WTC11 (cell line): ENCODE measurements around the gene PKIG. TPM values are rescaled to one million over a fixed set of nuclear protein-coding genes. Genes with fewer than 3 reads are reported as not detected.

Source experiments
- ATAC-seq: fragments of 200-7000 bp; cut with Tn5 transposase; 2 replicates; pipeline ENCODE4 v1.10.0; 2021; ENCODE audit warnings: mild to moderate bottlenecking, moderate library complexity
- CTCF ChIA-PET: fragments of 300-600 bp; sonication (Branson Sonifier 250); formaldehyde crosslinking; loops from one replicate; lab custom pipeline; 2021; ENCODE audit warnings: antibody characterized with exemption; lab: Charles Lee
- POLR2A ChIA-PET: fragments of 350-600 bp; sonication (Branson Sonifier 250); formaldehyde crosslinking; loops from one replicate; lab custom pipeline; 2021; ENCODE audit warnings: antibody characterized with exemption; lab: Charles Lee
- DNase-seq: peaks from one replicate; pipeline ENCODE4 v3.0.0; 2021; ENCODE audit warnings: low spot score
- H3K27ac Mint-ChIP-seq: 2 replicates; pipeline ENCODE4 v1.8.0; 2021; ENCODE audit warnings: mixed read lengths
- H3K27me3 Mint-ChIP-seq: 2 replicates; pipeline ENCODE4 v1.8.0; 2021; ENCODE audit warnings: low read depth, mild to moderate bottlenecking, moderate library complexity, mixed read lengths
- H3K36me3 Mint-ChIP-seq: 2 replicates; pipeline ENCODE4 v1.8.0; 2021; ENCODE audit warnings: mixed read lengths
- H3K4me1 Mint-ChIP-seq: 2 replicates; pipeline ENCODE4 v1.8.0; 2022; ENCODE audit warnings: mixed read lengths
- H3K4me3 Mint-ChIP-seq: 2 replicates; pipeline ENCODE4 v1.8.0; 2021; ENCODE audit warnings: mild to moderate bottlenecking, moderate library complexity, mixed read lengths
- H3K9me3 Mint-ChIP-seq: 2 replicates; pipeline ENCODE4 v1.8.0; 2021; ENCODE audit warnings: mixed read lengths
- AFF4 ChIP-seq: sonication (generic); formaldehyde crosslinking; IDR thresholded peaks from 2 replicates; pipeline ENCODE4 v1.8.1; 2023; ENCODE audit warnings: mild to moderate bottlenecking, missing genetic modification reagents, borderline replicate concordance
- ATF6 ChIP-seq: sonication (generic); formaldehyde crosslinking; IDR thresholded peaks from 2 replicates; pipeline ENCODE4 v1.8.1; 2023; ENCODE audit warnings: mild to moderate bottlenecking, missing genetic modification reagents
- CREB1 ChIP-seq: sonication (generic); formaldehyde crosslinking; IDR thresholded peaks from 2 replicates; pipeline ENCODE4 v1.8.0; 2023; ENCODE audit warnings: mild to moderate bottlenecking, missing genetic modification reagents
- E2F1 ChIP-seq: sonication (generic); formaldehyde crosslinking; IDR thresholded peaks from 2 replicates; pipeline ENCODE4 v1.8.0; 2022; ENCODE audit warnings: mild to moderate bottlenecking, missing genetic modification reagents
- E2F5 ChIP-seq: sonication (generic); formaldehyde crosslinking; IDR thresholded peaks from 2 replicates; pipeline ENCODE4 v1.8.1; 2022; ENCODE audit warnings: mild to moderate bottlenecking, moderate library complexity, missing genetic modification reagents
- ELF4 ChIP-seq: sonication (generic); formaldehyde crosslinking; IDR thresholded peaks from 2 replicates; pipeline ENCODE4 v1.8.1; 2022; ENCODE audit warnings: low read depth, mild to moderate bottlenecking, moderate library complexity, missing genetic modification reagents
- EMX1 ChIP-seq: fragments of 250-450 bp; sonication (Bioruptor Pico); IDR thresholded peaks from 2 replicates; pipeline ENCODE4 v1.8.0; 2021; ENCODE audit warnings: mild to moderate bottlenecking
- KAT7 ChIP-seq: sonication (generic); formaldehyde crosslinking; IDR thresholded peaks from 2 replicates; pipeline ENCODE4 v1.8.1; 2023; ENCODE audit warnings: missing genetic modification reagents, mild to moderate bottlenecking, borderline replicate concordance
- MAX ChIP-seq: sonication (generic); formaldehyde crosslinking; IDR thresholded peaks from 2 replicates; pipeline ENCODE4 v1.8.0; 2022; ENCODE audit warnings: mild to moderate bottlenecking, missing genetic modification reagents
- TEAD1 ChIP-seq: sonication (generic); formaldehyde crosslinking; IDR thresholded peaks from 2 replicates; pipeline ENCODE4 v1.8.0; 2022; ENCODE audit warnings: mild to moderate bottlenecking, missing genetic modification reagents
- TEAD4 ChIP-seq: sonication (generic); formaldehyde crosslinking; IDR thresholded peaks from 2 replicates; pipeline ENCODE4 v1.8.0; 2022; ENCODE audit warnings: mild to moderate bottlenecking, missing genetic modification reagents
- USF1 ChIP-seq: sonication (generic); formaldehyde crosslinking; IDR thresholded peaks from 2 replicates; pipeline ENCODE4 v1.8.0; 2022; ENCODE audit warnings: mild to moderate bottlenecking, missing genetic modification reagents
- USF2 ChIP-seq: sonication (generic); formaldehyde crosslinking; IDR thresholded peaks from 2 replicates; pipeline ENCODE4 v1.8.1; 2023; ENCODE audit warnings: mild to moderate bottlenecking, missing genetic modification reagents, moderate library complexity
- ZNF263 ChIP-seq: sonication (generic); formaldehyde crosslinking; IDR thresholded peaks from 2 replicates; pipeline ENCODE4 v1.8.1; 2022; ENCODE audit warnings: low read depth, mild to moderate bottlenecking, moderate library complexity, missing genetic modification reagents
- ZNF317 ChIP-seq: sonication (generic); formaldehyde crosslinking; IDR thresholded peaks from 2 replicates; pipeline ENCODE4 v1.8.1; 2023; ENCODE audit warnings: low read depth, mild to moderate bottlenecking, moderate library complexity, missing genetic modification reagents, borderline replicate concordance
- ZNF416 ChIP-seq: fragments of 250-450 bp; sonication (Bioruptor Pico); IDR thresholded peaks from 2 replicates; pipeline ENCODE4 v1.9.0; 2021; ENCODE audit warnings: mild to moderate bottlenecking, inconsistent platforms
- ZNF423 ChIP-seq: fragments of 250-450 bp; sonication (Bioruptor Pico); IDR thresholded peaks from 2 replicates; pipeline ENCODE4 v2.1.2; 2022; ENCODE audit warnings: mild to moderate bottlenecking, moderate library complexity
- ZNF512 ChIP-seq: sonication (generic); formaldehyde crosslinking; IDR thresholded peaks from 2 replicates; pipeline ENCODE4 v1.8.1; 2022; ENCODE audit warnings: missing genetic modification reagents, borderline replicate concordance
- total RNA-seq: library from RNA; stranded (reverse); gene quantifications from 3 replicates; pipeline ENCODE4 v1.2.3, GENCODE V29; 2021

The PKIG gene
- total RNA-seq, 1 experiment from 2014 or later, result 22.7 TPM

GRCh38 chr20:44615169-44615791, 32.9 kb downstream of the PKIG start:
- peaks cover 64% of the 10 kb centered on the region for H3K27me3 Mint-ChIP-seq
- no peak overlapping the region for H3K4me3 Mint-ChIP-seq
- POLR2A ChIA-PET, result interaction anchor here (0.6 kb wide), 1 partner anchor 1101 kb away, joined by 3 read pairs; no protein-coding TSS in a partner anchor
- peaks cover 37% of the 10 kb centered on the region for H3K36me3 Mint-ChIP-seq
- CTCF ChIA-PET, result interaction anchor here (0.6 to 1.6 kb wide), 6 partner anchors 11 to 230 kb away, joined by 3 to 5 read pairs (median 4); no protein-coding TSS in a partner anchor
- ATAC-seq, result peak; percentile 19; the same call in 1 of the 2 replicates
- TF ChIP-seq USF2 (CRISPR knock-in tag) (peak; percentile 57; the same call in 1 of the 2 replicates), ZNF423 (CRISPR knock-in tag) (0 out of 2 replicates have a peak, but pooled peaks have one; percentile 30), ZNF416 (CRISPR knock-in tag) (no peak), USF1 (CRISPR knock-in tag) (peak; percentile 34; the same call in 1 of the 2 replicates)
- no peaks in the 10 kb centered on the region for H3K9me3 Mint-ChIP-seq
- DNase-seq, result no peak
- no peak overlapping the region for H3K27ac Mint-ChIP-seq
- peaks cover 36% of the 10 kb centered on the region for H3K4me1 Mint-ChIP-seq

GRCh38 chr20:44615876-44616603, 33.7 kb downstream of the PKIG start:
- H3K27ac Mint-ChIP-seq, result no peak overlapping the region

More at GRCh38 chr20:44615876-44616603, 33.7 kb downstream of the PKIG start:
- peaks cover 45% of the 10 kb centered on the region for H3K36me3 Mint-ChIP-seq
- no peaks in the 10 kb centered on the region for H3K9me3 Mint-ChIP-seq
- H3K27me3 Mint-ChIP-seq, result peaks cover 72% of the 10 kb centered on the region
- CTCF ChIA-PET, result interaction anchor here (0.6 to 2.7 kb wide), 7 partner anchors 11 to 231 kb away, joined by 3 to 13 read pairs (median 4); no protein-coding TSS in a partner anchor
- TF ChIP-seq ELF4 (CRISPR knock-in tag), result no peak
- TF ChIP-seq E2F5, result no peak
- TF ChIP-seq AFF4 (CRISPR knock-in tag), result no peak
- no peak for TF ChIP-seq TEAD4 (CRISPR knock-in tag)
- TF ChIP-seq KAT7 (CRISPR knock-in tag), result no peak
- TF ChIP-seq ATF6 (CRISPR knock-in tag), result no peak
- no peak for TF ChIP-seq ZNF512 (CRISPR knock-in tag)
- no peak for TF ChIP-seq ZNF317
- no peak for TF ChIP-seq EMX1
- no peak for TF ChIP-seq CREB1 (CRISPR knock-in tag)
- no peak for TF ChIP-seq MAX (CRISPR knock-in tag)
- no peak for TF ChIP-seq TEAD1 (CRISPR knock-in tag)
- no peak for TF ChIP-seq E2F1 (CRISPR knock-in tag)
- no peak for TF ChIP-seq ZNF263 (CRISPR knock-in tag)
- peaks cover 36% of the 10 kb centered on the region for H3K4me1 Mint-ChIP-seq
- POLR2A ChIA-PET, result no interaction called here
- no peak overlapping the region for H3K4me3 Mint-ChIP-seq
- ATAC-seq (peak; percentile 20), DNase-seq (no peak)
